Transverse colon (tissue), 4 donors: ENCODE results near the gene CLDN2. TPM values are rescaled to one million over a fixed set of nuclear protein-coding genes. Genes with fewer than 3 reads are reported as not detected.
A peak's percentile ranks its signal among the peaks of the same experiment; 100 is the strongest.

ENCODE experiments used
- DNase-seq: peaks from one replicate; pipeline ENCODE4 v3.0.0-alpha.2; 2019
- H3K27ac ChIP-seq, 4 donors: fragments of 200-600 bp; sonication (generic); 2 replicates each; pipeline ENCODE4 v1.5.1; 2016 to 2018; ENCODE audit warnings: inconsistent platforms in 4 of 4
- H3K27me3 ChIP-seq: fragments of 200-600 bp; sonication (generic); 2 replicates; pipeline ENCODE4 v1.5.1; 2017; ENCODE audit warnings: inconsistent platforms
- H3K36me3 ChIP-seq, 4 donors: fragments of 200-600 bp; sonication (generic); 2 replicates each; pipeline ENCODE4 v1.5.1; 2017 to 2019; ENCODE audit warnings: inconsistent platforms in 4 of 4
- H3K4me1 ChIP-seq, 4 donors: fragments of 200-600 bp; sonication (generic); 2 replicates each; pipeline ENCODE4 v1.5.1; 2017 to 2020; ENCODE audit warnings: inconsistent platforms in 4 of 4
- H3K4me3 ChIP-seq, 4 donors: fragments of 200-600 bp; sonication (generic); 1 replicate in 1 of 4; 2 replicates in 3 of 4; pipeline versions ENCODE4 v1.5.1 to v1.6.1; 2017 to 2019; ENCODE audit warnings: inconsistent platforms in 4 of 4
- H3K9me3 ChIP-seq, 2 donors: fragments of 200-600 bp; sonication (generic); 2 replicates each; pipeline ENCODE4 v1.5.1; 2017 to 2019; ENCODE audit warnings: inconsistent platforms in 2 of 2
- CTCF ChIP-seq, 5 experiments: fragments of 200-600 bp in 3 of 5; fragments of 450-650 bp in 2 of 5; sonication (generic) in 3 of 5; IDR thresholded peaks; 1 replicate in 2 of 5; 2 replicates in 3 of 5; pipeline ENCODE4 v1.5.1; 2016 to 2017; ENCODE audit warnings: antibody characterized with exemption in 5 of 5, inconsistent platforms in 3 of 5, mild to moderate bottlenecking in 2 of 5, moderate library complexity in 1 of 5
- EP300 ChIP-seq: sonication (generic); formaldehyde crosslinking; IDR thresholded peaks from one replicate; pipeline ENCODE4 v1.6.1; 2017; ENCODE audit warnings: antibody characterized with exemption, low read depth
- POLR2A ChIP-seq: fragments of 450-650 bp; IDR thresholded peaks from one replicate; pipeline ENCODE4 v1.6.1; 2016; ENCODE audit warnings: antibody characterized with exemption, mild to moderate bottlenecking, moderate library complexity
- POLR2AphosphoS5 ChIP-seq, 3 donors: sonication (generic); formaldehyde crosslinking; IDR thresholded peaks; one replicate each; pipeline ENCODE4 v1.6.1; 2016; ENCODE audit warnings: antibody characterized with exemption in 3 of 3
- WGBS, 2 donors: methylation state at CpG; one replicate each; pipeline ENCODE4 v1.1.5; 2018; ENCODE audit warnings: low coverage in 1 of 2; 5-methylcytosine and 5-hydroxymethylcytosine counted together
- in situ Hi-C, 4 donors: fragments of 200-750 bp; cut with MboI; loops; one replicate each; pipeline versions ENCODE4 v1.15.0 to v1.15.1; 2017; ENCODE audit warnings: low sequenced_read_pairs in 3 of 4, low pct_ligation_motif_present in 1 of 4, low pct_unique_long_range_greater_than_20kb in 1 of 4
- intact Hi-C: fragments of 100-400 bp; cut with DNase I; formaldehyde crosslinking; loops from one replicate; pipeline ENCODE4 v1.15.1; 2023; ENCODE audit warnings: low total_unique reads
- total RNA-seq, 4 donors: library from RNA; depleted of rRNA; stranded (reverse); fragments of >200 nt; gene quantifications; one replicate each; pipeline ENCODE4 v1.1.0, GENCODE V29; 2016

The CLDN2 gene
- total RNA-seq, 4 donors from 2014 or later, result 0.16 to 0.27 TPM; not detected in 2

GRCh38 chrX:106902684-106903083 lies 17.5 kb upstream of the CLDN2 start:
- Histone ChIP-seq H3K4me3 (no peak overlapping the region), H3K36me3 (no peaks in the 10 kb centered on the region), H3K27ac (no peak overlapping the region), H3K9me3 (no peaks in the 10 kb centered on the region), H3K4me1 (peaks cover 0 to 6% (median 0%) of the 10 kb centered on the region in 4 donors), H3K27me3 (no peaks in the 10 kb centered on the region)
- WGBS, 2 donors, result 85% methylated on average over 2 of the region's 2 CpGs; no CpG with 5 or more reads in 1 of the 2 donors
- TF ChIP-seq CTCF (IDR thresholded peaks at IDR 0.05), result no peak
- TF ChIP-seq POLR2A, result no peak
- TF ChIP-seq EP300, result no peak
- TF ChIP-seq POLR2AphosphoS5 (IDR thresholded peaks at IDR 0.05), result no peak
- no peak for DNase-seq
- intact Hi-C loops (no loop called here), in situ Hi-C loops (no loop called here)

GRCh38 chrX:106903291-106903824 lies 16.8 kb upstream of the CLDN2 start, which contains the start of gene RIPPLY1:
Gene RIPPLY1 (minus strand): TSS chrX:106903341. CDS start chrX:106903287, 54 bp downstream.
- H3K4me3 ChIP-seq, result no peak within 1 kb of the TSS
- in situ Hi-C loops, result no loop called here
- intact Hi-C loops, result no loop called here
- no peaks in the 10 kb centered on the region for H3K27me3 ChIP-seq
- H3K9me3 ChIP-seq, result no peaks in the 10 kb centered on the region
- no peak for TF ChIP-seq CTCF (IDR thresholded peaks at IDR 0.05)
- TF ChIP-seq EP300, result no peak
- TF ChIP-seq POLR2A, result no peak
- no peak for TF ChIP-seq POLR2AphosphoS5 (IDR thresholded peaks at IDR 0.05)
- H3K4me1 ChIP-seq, result peaks cover 0 to 6% (median 0%) of the 10 kb centered on the region in 4 donors
- no peak within 1 kb of the TSS for H3K27ac ChIP-seq
- DNase-seq, result no peak
- 81% methylated on average over 1 of the region's 1 CpG; no CpG with 5 or more reads in 1 of the 2 donors for WGBS, 2 donors
- no peaks in the 10 kb centered on the region for H3K36me3 ChIP-seq

- H3K27me3 ChIP-seq, result no peaks in the 10 kb centered on the region
- H3K4me3 ChIP-seq, result no peak overlapping the region
- no peak for DNase-seq
- no peaks in the 10 kb centered on the region for H3K36me3 ChIP-seq
- in situ Hi-C loops, result no loop called here
- H3K27ac ChIP-seq, result no peak overlapping the region
- peaks cover 0 to 6% (median 0%) of the 10 kb centered on the region in 4 donors for H3K4me1 ChIP-seq
- intact Hi-C loops, result no loop called here
- WGBS, 2 donors, result 90% methylated on average over 2 of the region's 5 CpGs; no CpG with 5 or more reads in 1 of the 2 donors
- TF ChIP-seq EP300, result no peak
- no peak for TF ChIP-seq POLR2A
- TF ChIP-seq POLR2AphosphoS5 (IDR thresholded peaks at IDR 0.05), result no peak
- TF ChIP-seq CTCF (IDR thresholded peaks at IDR 0.05), result no peak
- H3K9me3 ChIP-seq, result no peaks in the 10 kb centered on the region
Observed at GRCh38 chrX:106903856-106904528, 16.2 kb upstream of the CLDN2 start.

- Histone ChIP-seq H3K9me3 (no peaks in the 10 kb centered on the region), H3K36me3 (no peaks in the 10 kb centered on the region), H3K4me1 (peaks cover 0 to 6% (median 0%) of the 10 kb centered on the region in 4 donors), H3K27me3 (no peaks in the 10 kb centered on the region), H3K4me3 (no peak overlapping the region), H3K27ac (peak overlapping the region in 1 of 4 donors; percentile 2)
- intact Hi-C loops (no loop called here), in situ Hi-C loops (no loop called here)
- TF ChIP-seq POLR2AphosphoS5 (IDR thresholded peaks at IDR 0.05), result no peak
- no peak for DNase-seq
- 61 to 80% methylated on average over 1 to 5 of the region's 5 CpGs for WGBS, 2 donors
Observed at GRCh38 chrX:106905064-106905708, 15.0 kb upstream of the CLDN2 start.
